Measurements from ENCODE around the gene PPP1R12B. TPM values are rescaled to one million over a fixed set of nuclear protein-coding genes. Genes with fewer than 3 reads are reported as not detected.

Gene PPP1R12B, protein sequence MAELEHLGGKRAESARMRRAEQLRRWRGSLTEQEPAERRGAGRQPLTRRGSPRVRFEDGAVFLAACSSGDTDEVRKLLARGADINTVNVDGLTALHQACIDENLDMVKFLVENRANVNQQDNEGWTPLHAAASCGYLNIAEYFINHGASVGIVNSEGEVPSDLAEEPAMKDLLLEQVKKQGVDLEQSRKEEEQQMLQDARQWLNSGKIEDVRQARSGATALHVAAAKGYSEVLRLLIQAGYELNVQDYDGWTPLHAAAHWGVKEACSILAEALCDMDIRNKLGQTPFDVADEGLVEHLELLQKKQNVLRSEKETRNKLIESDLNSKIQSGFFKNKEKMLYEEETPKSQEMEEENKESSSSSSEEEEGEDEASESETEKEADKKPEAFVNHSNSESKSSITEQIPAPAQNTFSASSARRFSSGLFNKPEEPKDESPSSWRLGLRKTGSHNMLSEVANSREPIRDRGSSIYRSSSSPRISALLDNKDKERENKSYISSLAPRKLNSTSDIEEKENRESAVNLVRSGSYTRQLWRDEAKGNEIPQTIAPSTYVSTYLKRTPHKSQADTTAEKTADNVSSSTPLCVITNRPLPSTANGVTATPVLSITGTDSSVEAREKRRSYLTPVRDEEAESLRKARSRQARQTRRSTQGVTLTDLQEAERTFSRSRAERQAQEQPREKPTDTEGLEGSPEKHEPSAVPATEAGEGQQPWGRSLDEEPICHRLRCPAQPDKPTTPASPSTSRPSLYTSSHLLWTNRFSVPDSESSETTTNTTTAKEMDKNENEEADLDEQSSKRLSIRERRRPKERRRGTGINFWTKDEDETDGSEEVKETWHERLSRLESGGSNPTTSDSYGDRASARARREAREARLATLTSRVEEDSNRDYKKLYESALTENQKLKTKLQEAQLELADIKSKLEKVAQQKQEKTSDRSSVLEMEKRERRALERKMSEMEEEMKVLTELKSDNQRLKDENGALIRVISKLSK
- 12.4 and 18.7 TPM in 2 replicates for total RNA-seq (2014; rRNA removed; shearing (Covaris generic))

DNA sequence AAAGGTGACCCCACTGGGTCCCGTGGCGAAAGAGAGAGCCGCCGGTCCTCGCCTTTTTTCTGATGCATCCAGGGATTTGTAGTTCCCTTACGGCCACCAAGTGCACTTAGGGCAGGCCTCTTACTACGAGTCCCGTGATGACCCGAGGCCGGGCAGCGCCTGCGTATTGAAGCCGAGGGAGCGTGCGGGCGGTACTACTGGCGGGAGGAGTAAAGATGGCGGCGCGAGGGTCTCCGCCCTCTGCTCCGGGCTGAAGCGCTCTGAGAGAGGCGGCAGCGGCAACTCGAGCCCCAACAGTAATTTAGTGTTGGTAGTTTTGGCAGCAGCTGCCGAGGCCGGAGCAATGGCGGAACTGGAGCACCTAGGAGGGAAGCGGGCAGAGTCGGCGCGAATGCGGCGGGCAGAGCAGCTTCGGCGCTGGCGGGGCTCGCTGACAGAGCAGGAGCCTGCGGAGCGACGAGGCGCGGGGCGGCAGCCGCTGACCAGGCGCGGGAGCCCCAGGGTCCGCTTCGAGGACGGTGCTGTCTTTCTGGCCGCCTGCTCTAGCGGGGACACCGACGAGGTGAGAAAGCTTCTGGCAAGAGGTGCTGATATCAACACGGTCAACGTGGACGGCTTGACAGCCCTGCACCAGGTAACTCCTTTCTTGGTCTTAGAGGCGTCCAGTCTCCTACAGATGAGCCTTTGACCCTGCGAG, at the start of gene PPP1R12B:
PPP1R12B (plus strand) TSS at position 191 of the 697 bp plus-strand sequence; CDS start at position 344, 153 bp downstream.

Small RNAs within 50 kb of the gene (small RNA-seq; reads per million reads assigned to genes)
- gene AC099336.2 (not detected), gene RF00156 (0.17 reads per million), gene RNU6-89P (not detected)

Other genes starting within 250 kb of the PPP1R12B start
- not detected in 2 replicates for gene GPR37L1, start 225.8 kb upstream of the PPP1R12B start, total RNA-seq (2014; rRNA removed; shearing (Covaris generic))
- gene ARL8A, start 204.0 kb upstream of the PPP1R12B start, total RNA-seq (2014; rRNA removed; shearing (Covaris generic)), result 20.6 and 28.1 TPM in 2 replicates
- gene PTPN7, start 188.1 kb upstream of the PPP1R12B start, total RNA-seq (2014; rRNA removed; shearing (Covaris generic)), result not detected in 2 replicates
- gene LGR6, start 154.9 kb upstream of the PPP1R12B start, total RNA-seq (2014; rRNA removed; shearing (Covaris generic)), result 0.23 TPM in 1 of 2 replicates, not detected in the other
- gene UBE2T, start 6.8 kb upstream of the PPP1R12B start, total RNA-seq (2014; rRNA removed; shearing (Covaris generic)), result 93.1 and 94.6 TPM in 2 replicates